HEK293 (cell line): ENCODE data around the gene C22orf15.
A peak's percentile ranks its signal among the peaks of the same experiment; 100 is the strongest.

Source experiments
- BCL11B ChIP-seq: fragments of 450-650 bp; formaldehyde crosslinking; IDR thresholded peaks from 2 replicates; pipeline ENCODE4 v1.5.1; 2016; ENCODE audit warnings: low read depth, missing biosample characterization, missing genetic modification characterization
- ELK4 ChIP-seq: IDR thresholded peaks from 2 replicates; pipeline ENCODE4 v1.6.1; 2011; ENCODE audit warnings: mild to moderate bottlenecking, low read depth, low read length, borderline replicate concordance
- GLIS2 ChIP-seq: fragments of 450-650 bp; formaldehyde crosslinking; IDR thresholded peaks from 2 replicates; pipeline ENCODE4 v1.5.1; 2016; ENCODE audit warnings: missing biosample characterization, missing genetic modification characterization
- HIC1 ChIP-seq: fragments of 450-650 bp; formaldehyde crosslinking; IDR thresholded peaks from 2 replicates; pipeline ENCODE4 v1.5.1; 2016; ENCODE audit warnings: missing biosample characterization, missing genetic modification characterization
- OSR2 ChIP-seq: fragments of 450-650 bp; formaldehyde crosslinking; IDR thresholded peaks from 2 replicates; pipeline ENCODE4 v1.5.1; 2016; ENCODE audit warnings: missing biosample characterization, missing genetic modification characterization
- PRDM10 ChIP-seq: fragments of 450-650 bp; formaldehyde crosslinking; IDR thresholded peaks from 2 replicates; pipeline ENCODE4 v1.5.1; 2016; ENCODE audit warnings: missing biosample characterization, missing genetic modification characterization
- SALL2 ChIP-seq: fragments of 450-650 bp; formaldehyde crosslinking; IDR thresholded peaks from 2 replicates; pipeline ENCODE4 v1.5.0; 2017; ENCODE audit warnings: missing biosample characterization, mild to moderate bottlenecking, missing genetic modification characterization, borderline replicate concordance
- SP2 ChIP-seq: fragments of 450-650 bp; formaldehyde crosslinking; IDR thresholded peaks from 2 replicates; pipeline ENCODE4 v1.5.1; 2016; ENCODE audit warnings: missing biosample characterization, missing genetic modification characterization
- ZBTB11 ChIP-seq: fragments of 450-650 bp; formaldehyde crosslinking; conservative IDR thresholded peaks from 2 replicates; pipeline ENCODE4 v1.5.1; 2016; ENCODE audit warnings: low read depth, missing biosample characterization, missing genetic modification characterization
- ZBTB26 ChIP-seq: fragments of 450-650 bp; formaldehyde crosslinking; optimal IDR thresholded peaks from 2 replicates; pipeline ENCODE3; 2016; ENCODE audit warnings: missing biosample characterization, mild to moderate bottlenecking, missing genetic modification characterization
- ZBTB44 ChIP-seq: fragments of 450-650 bp; IDR thresholded peaks from 2 replicates; pipeline ENCODE4 v1.5.1; 2018; ENCODE audit warnings: missing biosample characterization, mild to moderate bottlenecking, missing genetic modification characterization
- ZBTB48 ChIP-seq: fragments of 450-650 bp; formaldehyde crosslinking; IDR thresholded peaks from 2 replicates; pipeline ENCODE4 v1.5.1; 2016; ENCODE audit warnings: missing biosample characterization, missing genetic modification characterization
- ZNF184 ChIP-seq: fragments of 450-650 bp; IDR thresholded peaks from 2 replicates; pipeline ENCODE4 v1.5.1; 2018; ENCODE audit warnings: missing biosample characterization, mild to moderate bottlenecking, missing genetic modification characterization
- ZNF335 ChIP-seq: fragments of 450-650 bp; formaldehyde crosslinking; conservative IDR thresholded peaks from 2 replicates; pipeline ENCODE4 v1.5.1; 2016; ENCODE audit warnings: missing biosample characterization, missing genetic modification characterization
- ZNF404 ChIP-seq: fragments of 450-650 bp; formaldehyde crosslinking; IDR thresholded peaks from 2 replicates; pipeline ENCODE4 v1.5.1; 2017; ENCODE audit warnings: missing biosample characterization, missing genetic modification characterization
- ZNF426 ChIP-seq: fragments of 450-650 bp; formaldehyde crosslinking; IDR thresholded peaks from 2 replicates; pipeline ENCODE4 v1.5.1; 2017; ENCODE audit warnings: missing biosample characterization, missing genetic modification characterization, mild to moderate bottlenecking, inconsistent platforms, moderate library complexity
- ZNF473 ChIP-seq: fragments of 450-650 bp; formaldehyde crosslinking; IDR thresholded peaks from 2 replicates; pipeline ENCODE4 v1.5.1; 2017; ENCODE audit warnings: missing biosample characterization, missing genetic modification characterization
- ZNF571 ChIP-seq: fragments of 450-650 bp; formaldehyde crosslinking; IDR thresholded peaks from 2 replicates; pipeline ENCODE4 v1.5.0; 2017; ENCODE audit warnings: missing biosample characterization, missing genetic modification characterization
- ZNF580 ChIP-seq: fragments of 450-650 bp; formaldehyde crosslinking; IDR thresholded peaks from 2 replicates; pipeline ENCODE4 v1.5.1; 2016; ENCODE audit warnings: missing biosample characterization, missing genetic modification characterization
- ZNF776 ChIP-seq: fragments of 450-650 bp; formaldehyde crosslinking; IDR thresholded peaks from 2 replicates; pipeline ENCODE4 v1.5.0; 2017; ENCODE audit warnings: missing biosample characterization, missing genetic modification characterization, borderline replicate concordance
- ZSCAN30 ChIP-seq: fragments of 450-650 bp; IDR thresholded peaks from 2 replicates; pipeline ENCODE4 v1.5.1; 2018; ENCODE audit warnings: missing biosample characterization, mild to moderate bottlenecking, missing genetic modification characterization, moderate library complexity
- ZSCAN5A ChIP-seq: fragments of 450-650 bp; formaldehyde crosslinking; IDR thresholded peaks from 2 replicates; pipeline ENCODE4 v1.5.1; 2016; ENCODE audit warnings: missing biosample characterization, missing genetic modification characterization
- ZXDB ChIP-seq: fragments of 450-650 bp; formaldehyde crosslinking; IDR thresholded peaks from 2 replicates; pipeline ENCODE4 v1.5.1; 2016; ENCODE audit warnings: missing biosample characterization, missing genetic modification characterization

The C22orf15 gene

GRCh38 chr22:23750714-23751440, 11.9 kb upstream of the C22orf15 start, which contains the start of gene ZNF70 (continued):
- TF ChIP-seq ZBTB11 (tag by site-specific recombination): peak; percentile 51; the same call in 1 of the 2 replicates
- TF ChIP-seq ZSCAN30 (tag by site-specific recombination): peak; percentile 45; the same call in 1 of the 2 replicates
- TF ChIP-seq ZNF473: no peak
- no peak for TF ChIP-seq OSR2
- TF ChIP-seq ZBTB48: peak; percentile 51; the same call in 1 of the 2 replicates
- TF ChIP-seq ZNF335 (tag by site-specific recombination): peak; percentile 96
- TF ChIP-seq SALL2 (tag by site-specific recombination): no peak
- TF ChIP-seq BCL11B (tag by site-specific recombination): no peak
- TF ChIP-seq ZSCAN5A (tag by site-specific recombination): peak; percentile 79; the same call in 1 of the 2 replicates
- TF ChIP-seq HIC1 (tag by site-specific recombination): peak; percentile 11; the same call in 1 of the 2 replicates
- TF ChIP-seq ZBTB26: peak; percentile 75
- no peak for TF ChIP-seq PRDM10 (tag by site-specific recombination)
- peak; percentile 30 for TF ChIP-seq SP2 (tag by site-specific recombination)
- peak; percentile 54 for TF ChIP-seq GLIS2 (tag by site-specific recombination)
- peak; percentile 13; the same call in 1 of the 2 replicates for TF ChIP-seq ZBTB44
- no peak for TF ChIP-seq ZNF580 (tag by site-specific recombination)
- no peak for TF ChIP-seq ZNF776 (tag by site-specific recombination)
- peak; percentile 64; the same call in 1 of the 2 replicates for TF ChIP-seq ZXDB
- TF ChIP-seq ZNF184 (tag by site-specific recombination): no peak
- peak; percentile 31; the same call in 1 of the 2 replicates for TF ChIP-seq ELK4
- no peak for TF ChIP-seq ZNF426
- no peak for TF ChIP-seq ZNF404 (tag by site-specific recombination)
- TF ChIP-seq ZNF571 (tag by site-specific recombination): no peak
